Measurements from ENCODE around the gene SCAI. TPM values are rescaled to one million over a fixed set of nuclear protein-coding genes. Genes with fewer than 3 reads are reported as not detected.

Gene SCAI
- total RNA-seq, 1 experiment from 2014 or later: 13.0 TPM

DNA sequence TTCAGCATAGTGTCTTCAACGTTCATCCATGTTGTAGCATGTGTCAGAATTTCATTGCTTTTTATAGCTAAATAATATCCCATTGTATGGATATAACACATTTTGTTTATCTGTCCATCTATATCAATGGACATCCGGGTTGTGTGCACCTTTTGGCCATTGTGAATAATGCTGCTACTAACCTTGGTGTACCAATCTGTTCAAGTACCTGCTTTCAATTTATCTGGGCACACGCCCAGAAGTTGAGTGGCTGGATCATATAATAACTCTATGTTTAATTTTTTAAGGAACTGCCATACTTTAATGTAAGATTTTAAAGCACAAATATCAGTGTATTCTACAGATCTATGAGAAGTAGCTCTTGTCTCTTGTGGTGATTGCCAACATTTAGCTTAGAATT is 43.5 kb downstream of the SCAI start:
- H3K4me3 ChIP-seq (ENCODE audit: low read depth, low read length): no peak overlapping the region
- ChIA-PET CTCF (no interaction called here), POLR2A (no interaction called here)
- Mint-ChIP-seq H3K4me3 (ENCODE audit: unreplicated experiment) (no peak overlapping the region), H3K4me1 (ENCODE audit: low read depth, unreplicated experiment) (no peaks in the 10 kb centered on the region), H3K27me3 (ENCODE audit: insufficient read depth, unreplicated experiment) (no peaks in the 10 kb centered on the region), H3K36me3 (ENCODE audit: insufficient read depth, unreplicated experiment) (no peaks in the 10 kb centered on the region), H3K9me3 (ENCODE audit: unreplicated experiment) (peaks cover 10% of the 10 kb centered on the region), H3K27ac (ENCODE audit: unreplicated experiment) (no peak overlapping the region)
- BruUV-seq (replicated peaks): no TSS peak
- no peaks in the 10 kb centered on the region for H3K27me3 ChIP-seq (replicated peaks; ENCODE audit: control insufficient read depth, insufficient read depth, low read length)
- H3K4me1 ChIP-seq: no peaks in the 10 kb centered on the region
- intact Hi-C loops (cut with micrococcal nuclease; ENCODE audit: unreplicated experiment): no loop called here
- H3K9me3 ChIP-seq: no peaks in the 10 kb centered on the region
- TF ChIP-seq, protein P1, sequence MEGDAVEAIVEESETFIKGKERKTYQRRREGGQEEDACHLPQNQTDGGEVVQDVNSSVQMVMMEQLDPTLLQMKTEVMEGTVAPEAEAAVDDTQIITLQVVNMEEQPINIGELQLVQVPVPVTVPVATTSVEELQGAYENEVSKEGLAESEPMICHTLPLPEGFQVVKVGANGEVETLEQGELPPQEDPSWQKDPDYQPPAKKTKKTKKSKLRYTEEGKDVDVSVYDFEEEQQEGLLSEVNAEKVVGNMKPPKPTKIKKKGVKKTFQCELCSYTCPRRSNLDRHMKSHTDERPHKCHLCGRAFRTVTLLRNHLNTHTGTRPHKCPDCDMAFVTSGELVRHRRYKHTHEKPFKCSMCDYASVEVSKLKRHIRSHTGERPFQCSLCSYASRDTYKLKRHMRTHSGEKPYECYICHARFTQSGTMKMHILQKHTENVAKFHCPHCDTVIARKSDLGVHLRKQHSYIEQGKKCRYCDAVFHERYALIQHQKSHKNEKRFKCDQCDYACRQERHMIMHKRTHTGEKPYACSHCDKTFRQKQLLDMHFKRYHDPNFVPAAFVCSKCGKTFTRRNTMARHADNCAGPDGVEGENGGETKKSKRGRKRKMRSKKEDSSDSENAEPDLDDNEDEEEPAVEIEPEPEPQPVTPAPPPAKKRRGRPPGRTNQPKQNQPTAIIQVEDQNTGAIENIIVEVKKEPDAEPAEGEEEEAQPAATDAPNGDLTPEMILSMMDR (IDR thresholded peaks at IDR 0.05; ENCODE audit: insufficient read depth in 1 of 2, low read depth in 1 of 2, low read length in 1 of 2, severe bottlenecking in 1 of 2, unreplicated experiment in 1 of 2): no peak
- DNase-seq: no peak
- H3K36me3 ChIP-seq (ENCODE audit: control insufficient read depth, insufficient read depth, low read length): no peaks in the 10 kb centered on the region

GRCh38 chr9:125095821-125096443 is 47.4 kb downstream of the SCAI start:
- Mint-ChIP-seq H3K9me3 (ENCODE audit: unreplicated experiment) (peaks cover 21% of the 10 kb centered on the region), H3K4me3 (ENCODE audit: unreplicated experiment) (no peak overlapping the region), H3K27me3 (ENCODE audit: insufficient read depth, unreplicated experiment) (no peaks in the 10 kb centered on the region), H3K27ac (ENCODE audit: unreplicated experiment) (no peak overlapping the region), H3K4me1 (ENCODE audit: low read depth, unreplicated experiment) (no peaks in the 10 kb centered on the region), H3K36me3 (ENCODE audit: insufficient read depth, unreplicated experiment) (no peaks in the 10 kb centered on the region)
- CTCF ChIA-PET: no interaction called here
- DNase-seq: no peak
- BruUV-seq (replicated peaks): no TSS peak
- Histone ChIP-seq H3K27me3 (replicated peaks; ENCODE audit: control insufficient read depth, insufficient read depth, low read length) (no peaks in the 10 kb centered on the region), H3K36me3 (ENCODE audit: control insufficient read depth, insufficient read depth, low read length) (no peaks in the 10 kb centered on the region; the same call in 1 of the 2 replicates), H3K9me3 (no peaks in the 10 kb centered on the region), H3K4me1 (no peaks in the 10 kb centered on the region), H3K4me3 (ENCODE audit: low read depth, low read length) (no peak overlapping the region)
- TF ChIP-seq, protein P1 (IDR thresholded peaks at IDR 0.05; ENCODE audit: insufficient read depth in 1 of 2, low read depth in 1 of 2, low read length in 1 of 2, severe bottlenecking in 1 of 2, unreplicated experiment in 1 of 2): no peak
- POLR2A ChIA-PET: no interaction called here
- intact Hi-C loops (cut with micrococcal nuclease; ENCODE audit: unreplicated experiment): no loop called here

DNA sequence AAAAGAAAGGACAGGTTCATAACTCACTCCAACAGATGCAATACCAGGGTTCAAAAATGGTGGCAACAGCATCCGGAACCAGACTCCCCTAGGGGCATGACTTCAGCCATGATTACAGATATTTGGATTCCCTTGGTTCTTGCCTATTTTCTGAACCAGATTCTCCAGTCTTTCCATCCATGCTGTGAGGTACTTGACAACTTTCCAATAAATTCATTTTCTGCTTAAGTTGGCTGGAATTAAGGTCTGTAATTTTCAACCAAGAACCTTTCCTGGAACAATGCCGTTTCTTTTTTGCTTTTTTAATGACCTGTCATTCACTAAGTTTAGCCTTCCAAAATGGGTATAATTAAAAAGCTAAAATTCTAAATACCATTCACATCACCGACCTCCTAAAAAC is 52.2 kb downstream of the SCAI start:
- no TSS peak for BruUV-seq (replicated peaks)
- no peak overlapping the region for H3K4me3 ChIP-seq (ENCODE audit: low read depth, low read length)
- no peak for DNase-seq
- no peak overlapping the region for H3K27ac Mint-ChIP-seq (ENCODE audit: unreplicated experiment)
- no peaks in the 10 kb centered on the region for H3K4me1 ChIP-seq
- H3K9me3 ChIP-seq: no peaks in the 10 kb centered on the region
- no peaks in the 10 kb centered on the region for H3K27me3 ChIP-seq (replicated peaks; ENCODE audit: control insufficient read depth, insufficient read depth, low read length)
- H3K4me1 Mint-ChIP-seq (ENCODE audit: low read depth, unreplicated experiment): no peaks in the 10 kb centered on the region
- H3K36me3 Mint-ChIP-seq (ENCODE audit: insufficient read depth, unreplicated experiment): peaks cover 2% of the 10 kb centered on the region
- intact Hi-C loops (cut with micrococcal nuclease; ENCODE audit: unreplicated experiment): no loop called here
- TF ChIP-seq, protein P1 (IDR thresholded peaks at IDR 0.05; ENCODE audit: insufficient read depth in 1 of 2, low read depth in 1 of 2, low read length in 1 of 2, severe bottlenecking in 1 of 2, unreplicated experiment in 1 of 2): no peak
- H3K36me3 ChIP-seq (ENCODE audit: control insufficient read depth, insufficient read depth, low read length): no peaks in the 10 kb centered on the region; the same call in 1 of the 2 replicates
- POLR2A ChIA-PET: no interaction called here
- CTCF ChIA-PET: no interaction called here
- H3K27me3 Mint-ChIP-seq (ENCODE audit: insufficient read depth, unreplicated experiment): no peaks in the 10 kb centered on the region
- no peak overlapping the region for H3K4me3 Mint-ChIP-seq (ENCODE audit: unreplicated experiment)
- peaks cover 13% of the 10 kb centered on the region for H3K9me3 Mint-ChIP-seq (ENCODE audit: unreplicated experiment)

Measured in Caco-2 (cell line).